ENCODE measurements around the gene ADD1.
A peak's percentile ranks its signal among the peaks of the same experiment; 100 is the strongest.

Gene ADD1

GRCh38 chr4:2963966-2964471 is 120.4 kb downstream of the ADD1 start:
- DNase-seq (ENCODE audit: low read depth), result peak; percentile 60

GRCh38 chr4:2964706-2965258 is 121.1 kb downstream of the ADD1 start:
- DNase-seq (ENCODE audit: low read depth), result no peak

- no peak for DNase-seq (ENCODE audit: low read depth)
Observed at GRCh38 chr4:2965262-2965661, 121.6 kb downstream of the ADD1 start.

- no peak for DNase-seq (ENCODE audit: low read depth)
Observed at GRCh38 chr4:2968381-2968780, 124.7 kb downstream of the ADD1 start.

- no peak for DNase-seq (ENCODE audit: low read depth)
Observed at GRCh38 chr4:2971275-2971674, 127.6 kb downstream of the ADD1 start.

GRCh38 chr4:2977211-2978088 is 133.8 kb downstream of the ADD1 start:
- no peak for DNase-seq (ENCODE audit: low read depth)
